ENCODE data around the gene FAM9C.

FAM9C gene

GRCh38 chrX:13014111-13015096 lies 30.0 kb downstream of the FAM9C start:
- DNase-seq (ENCODE audit: low spot score): no peak
- in situ Hi-C loops (cut with MboI; ENCODE audit: low sequenced_read_pairs, unreplicated experiment): no loop called here
- TF ChIP-seq, protein P1, sequence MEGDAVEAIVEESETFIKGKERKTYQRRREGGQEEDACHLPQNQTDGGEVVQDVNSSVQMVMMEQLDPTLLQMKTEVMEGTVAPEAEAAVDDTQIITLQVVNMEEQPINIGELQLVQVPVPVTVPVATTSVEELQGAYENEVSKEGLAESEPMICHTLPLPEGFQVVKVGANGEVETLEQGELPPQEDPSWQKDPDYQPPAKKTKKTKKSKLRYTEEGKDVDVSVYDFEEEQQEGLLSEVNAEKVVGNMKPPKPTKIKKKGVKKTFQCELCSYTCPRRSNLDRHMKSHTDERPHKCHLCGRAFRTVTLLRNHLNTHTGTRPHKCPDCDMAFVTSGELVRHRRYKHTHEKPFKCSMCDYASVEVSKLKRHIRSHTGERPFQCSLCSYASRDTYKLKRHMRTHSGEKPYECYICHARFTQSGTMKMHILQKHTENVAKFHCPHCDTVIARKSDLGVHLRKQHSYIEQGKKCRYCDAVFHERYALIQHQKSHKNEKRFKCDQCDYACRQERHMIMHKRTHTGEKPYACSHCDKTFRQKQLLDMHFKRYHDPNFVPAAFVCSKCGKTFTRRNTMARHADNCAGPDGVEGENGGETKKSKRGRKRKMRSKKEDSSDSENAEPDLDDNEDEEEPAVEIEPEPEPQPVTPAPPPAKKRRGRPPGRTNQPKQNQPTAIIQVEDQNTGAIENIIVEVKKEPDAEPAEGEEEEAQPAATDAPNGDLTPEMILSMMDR (IDR thresholded peaks at IDR 0.05; ENCODE audit: borderline replicate concordance, control extremely low read depth, extremely low read depth, insufficient read depth, missing control alignments): no peak

- DNase-seq (ENCODE audit: low spot score): peak; percentile 41
- in situ Hi-C loops (cut with MboI; ENCODE audit: low sequenced_read_pairs, unreplicated experiment): no loop called here
- TF ChIP-seq, protein P1 (IDR thresholded peaks at IDR 0.05; ENCODE audit: borderline replicate concordance, control extremely low read depth, extremely low read depth, insufficient read depth, missing control alignments): no peak
Observed at GRCh38 chrX:13013363-13014110, 30.9 kb downstream of the FAM9C start.

- in situ Hi-C loops (cut with MboI; ENCODE audit: low sequenced_read_pairs, unreplicated experiment): no loop called here
- TF ChIP-seq, protein P1 (IDR thresholded peaks at IDR 0.05; ENCODE audit: borderline replicate concordance, control extremely low read depth, extremely low read depth, insufficient read depth, missing control alignments): no peak
- no peak for DNase-seq (ENCODE audit: low spot score)
Observed at GRCh38 chrX:13010546-13010945, 33.9 kb downstream of the FAM9C start.

DNA sequence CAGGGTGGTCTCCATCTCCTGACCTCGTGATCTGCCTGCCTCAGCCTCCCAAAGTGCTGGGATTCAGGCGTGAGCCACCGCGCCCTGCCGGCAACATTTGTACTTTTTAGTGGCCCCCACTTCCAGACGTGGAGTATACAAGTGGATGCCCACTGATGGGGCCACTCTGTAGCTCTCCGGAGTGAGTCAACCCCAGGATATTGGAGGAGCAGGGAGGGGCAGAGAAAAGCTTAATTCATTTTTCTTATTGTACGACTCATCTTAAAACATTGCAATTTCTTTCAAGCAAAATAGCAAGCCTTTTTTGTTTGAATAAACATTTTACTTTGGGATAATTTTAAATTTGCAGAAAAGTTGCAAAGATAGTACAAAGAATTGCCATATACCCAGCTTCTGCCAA lies 34.6 kb downstream of the FAM9C start:
- DNase-seq (ENCODE audit: low spot score): no peak
- in situ Hi-C loops (cut with MboI; ENCODE audit: low sequenced_read_pairs, unreplicated experiment): no loop called here
- TF ChIP-seq, protein P1 (IDR thresholded peaks at IDR 0.05; ENCODE audit: borderline replicate concordance, control extremely low read depth, extremely low read depth, insufficient read depth, missing control alignments): no peak

DNA sequence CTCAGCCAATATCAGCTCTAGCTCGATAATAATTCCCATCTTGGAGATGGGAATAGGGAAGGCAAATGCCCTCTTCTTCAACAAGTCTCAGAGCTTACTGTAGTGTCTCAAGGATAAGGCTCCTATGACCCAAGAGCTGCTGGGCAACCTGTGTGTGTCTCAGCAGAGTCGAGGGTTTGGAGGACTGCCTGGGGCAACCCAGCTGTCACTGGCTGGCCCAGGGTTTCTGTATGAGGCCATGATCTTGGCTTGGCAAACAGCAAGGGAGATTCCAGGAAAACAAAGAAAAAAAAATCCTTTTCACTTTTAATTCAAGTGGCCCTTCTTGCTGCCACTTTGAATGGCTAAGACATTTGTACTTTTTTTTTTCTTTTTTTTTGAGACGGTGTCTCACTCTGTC lies 35.1 kb downstream of the FAM9C start:
- TF ChIP-seq, protein P1 (IDR thresholded peaks at IDR 0.05; ENCODE audit: borderline replicate concordance, control extremely low read depth, extremely low read depth, insufficient read depth, missing control alignments): no peak
- in situ Hi-C loops (cut with MboI; ENCODE audit: low sequenced_read_pairs, unreplicated experiment): no loop called here
- DNase-seq (ENCODE audit: low spot score): no peak

DNA sequence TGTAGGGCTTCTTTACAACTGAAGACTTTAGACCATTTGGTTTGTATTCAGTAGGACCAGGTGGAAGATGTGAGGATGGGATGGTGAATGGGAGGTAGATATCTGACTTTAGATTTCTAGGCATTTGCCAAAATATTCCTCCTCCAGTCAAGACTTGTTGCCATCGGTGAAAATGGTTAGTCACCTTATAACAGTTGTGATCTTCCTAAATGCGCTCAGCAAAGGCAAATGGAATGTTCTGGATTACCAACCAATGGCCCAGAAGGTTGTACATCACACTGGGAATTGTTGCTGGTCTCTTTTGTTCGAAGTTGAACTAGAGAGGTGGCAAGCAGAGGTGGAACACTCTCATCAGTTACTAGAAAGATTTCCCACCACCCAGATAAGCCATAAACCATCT lies 35.6 kb downstream of the FAM9C start:
- DNase-seq (ENCODE audit: low spot score): no peak
- TF ChIP-seq, protein P1 (IDR thresholded peaks at IDR 0.05; ENCODE audit: borderline replicate concordance, control extremely low read depth, extremely low read depth, insufficient read depth, missing control alignments): no peak
- in situ Hi-C loops (cut with MboI; ENCODE audit: low sequenced_read_pairs, unreplicated experiment): no loop called here

All from GM13976 (cell line).